Measurements from ENCODE around the gene PARD3B. TPM values are rescaled to one million over a fixed set of nuclear protein-coding genes. Genes with fewer than 3 reads are reported as not detected.
A peak's percentile ranks its signal among the peaks of the same experiment; 100 is the strongest.

The PARD3B gene
- total and polyA plus RNA-seq, 2 of the 8 experiments (the other 6 are each of a cell fraction or from before 2014, with no cell fraction given) = 1.2 to 5.7 TPM

DNA sequence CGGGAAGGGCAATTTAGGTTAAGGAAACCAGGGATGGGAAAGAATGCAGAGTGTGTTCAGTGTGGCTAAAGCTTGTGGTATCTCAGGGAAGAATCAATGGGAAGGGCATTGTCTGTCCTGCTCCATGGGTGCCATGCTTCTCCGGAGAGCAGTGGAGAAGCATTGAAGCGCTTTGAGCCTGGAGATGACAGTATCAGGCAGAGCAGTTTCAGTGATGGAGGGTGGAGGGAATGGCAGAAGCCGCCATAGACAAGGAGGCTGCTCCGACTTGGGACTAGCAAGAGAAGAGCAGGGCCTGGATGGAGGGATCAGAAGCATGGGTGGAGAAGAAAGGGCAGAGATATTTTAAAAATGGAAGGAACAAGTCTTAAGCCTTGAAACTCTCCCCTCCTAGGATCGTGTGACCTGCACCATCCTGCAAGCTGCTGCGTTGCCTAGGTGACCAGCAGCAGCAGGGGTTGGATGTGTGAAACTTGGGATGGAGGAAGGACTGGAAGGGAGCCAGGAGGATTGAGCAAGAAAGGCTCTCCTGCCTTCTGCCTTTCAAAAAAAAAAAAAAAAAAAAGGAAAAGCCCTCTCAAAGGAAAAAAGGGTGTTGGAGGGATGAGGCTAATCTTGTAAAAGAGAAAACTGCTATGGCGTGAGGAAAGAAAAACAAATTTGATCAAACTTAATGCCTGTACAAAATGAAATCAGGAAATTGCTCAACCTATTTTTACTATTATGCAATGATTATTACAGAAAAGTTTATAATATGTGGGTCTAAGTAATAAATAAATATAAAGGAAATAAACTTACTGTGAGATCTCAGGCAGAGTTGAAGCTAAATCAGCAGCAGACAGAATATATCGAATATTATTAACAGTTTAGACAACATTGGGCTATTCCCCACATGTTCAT, 643.2 kb downstream of the PARD3B start:
- FAIRE-seq (no peak), DNase-seq (ENCODE audit: low read depth in 1 of 2, low spot score in 2 of 2) (no peak)
- Histone ChIP-seq H3K23ac (ENCODE audit: insufficient read length) (no peak overlapping the region), H3K4ac (replicated peaks; ENCODE audit: insufficient read length, low read depth, low read length) (no peak overlapping the region), H3K9me3 (ENCODE audit: insufficient read depth in 2 of 2, low read depth in 1 of 2, low read length in 1 of 2) (no peaks in the 10 kb centered on the region), H3K4me3 (ENCODE audit: extremely low read depth in 1 of 4, insufficient read depth in 2 of 4, low read depth in 3 of 4, low read length in 4 of 4) (no peak overlapping the region), H2BK12ac (ENCODE audit: low read depth, low read length) (no peak overlapping the region), H2BK15ac (ENCODE audit: low read length) (no peak overlapping the region), H2BK20ac (ENCODE audit: low read length) (0 out of 2 replicates have a peak overlapping the region, but pooled peaks have one; percentile 15), H3K4me1 (replicated peaks in 1 of 4; ENCODE audit: control insufficient read depth in 3 of 4, insufficient read depth in 4 of 4, low read length in 3 of 4) (no peaks in the 10 kb centered on the region), H3K9ac (replicated peaks in 1 of 4; ENCODE audit: extremely low read depth in 1 of 4, low read depth in 3 of 4, low read length in 3 of 4) (no peak overlapping the region), H3K79me2 (ENCODE audit: control insufficient read depth in 1 of 2, insufficient read depth in 2 of 2, low read length in 2 of 2) (no peaks in the 10 kb centered on the region), H3K79me1 (ENCODE audit: low read depth, low read length) (no peaks in the 10 kb centered on the region), H3K36me3 (ENCODE audit: control insufficient read depth in 2 of 4, insufficient read depth in 4 of 4, low read length in 3 of 4) (no peaks in the 10 kb centered on the region; a peak in 1 of 8 replicates), H3K4me2 (ENCODE audit: insufficient read depth in 1 of 2, low read depth in 2 of 2, low read length in 2 of 2) (no peak overlapping the region), H3K18ac (ENCODE audit: extremely low read depth, low read length) (no peak overlapping the region), H4K20me1 (replicated peaks in 1 of 2; ENCODE audit: control insufficient read depth in 1 of 2, insufficient read depth in 2 of 2, low read length in 2 of 2) (no peaks in the 10 kb centered on the region), H3K14ac (ENCODE audit: insufficient read length) (no peak overlapping the region), H3K27me3 (replicated peaks in 1 of 4; ENCODE audit: control insufficient read depth in 3 of 4, extremely low read depth in 1 of 4, insufficient read depth in 3 of 4, low read length in 3 of 4) (no peaks in the 10 kb centered on the region), H4K5ac (ENCODE audit: insufficient read length, low read depth, low read length) (no peak overlapping the region), H2BK120ac (replicated peaks; ENCODE audit: low read depth, low read length) (no peak overlapping the region), H4K8ac (ENCODE audit: extremely low read depth, insufficient read depth, low read length) (no peak overlapping the region), H3K27ac (ENCODE audit: low read depth, low read length) (no peak overlapping the region), H3K56ac (replicated peaks; ENCODE audit: insufficient read length, low read depth, low read length) (no peak overlapping the region), H2BK5ac (ENCODE audit: low read depth, low read length) (no peak overlapping the region), H3K23me2 (ENCODE audit: low read depth, low read length) (no peaks in the 10 kb centered on the region), H2AK5ac (ENCODE audit: low read depth, low read length) (no peak overlapping the region), H2AFZ (ENCODE audit: low read length) (no peak overlapping the region), H4K91ac (replicated peaks; ENCODE audit: insufficient read length, low read length) (no peak overlapping the region)
- no peak for TF ChIP-seq CTBP2 (IDR thresholded peaks at IDR 0.05; ENCODE audit: borderline replicate concordance, insufficient read depth, insufficient read length, low read length)
- no peak for TF ChIP-seq SRF (IDR thresholded peaks at IDR 0.05; ENCODE audit: low read depth, low read length)
- ChIA-PET POLR2A (ENCODE audit: partially characterized antibody) (no interaction called here), CTCF (ENCODE audit: partially characterized antibody) (interaction anchor here (0.7 to 1.6 kb wide), 2 partner anchors 20 to 1524 kb away, joined by 3 read pairs; no protein-coding TSS in a partner anchor)
- 78% methylated on average over 9 of the region's 9 CpGs; no CpG with 5 or more reads in 1 of the 2 experiments for WGBS, 2 experiments (ENCODE audit: extremely low coverage in 1 of 2, insufficient coverage in 1 of 2, insufficient read length in 1 of 2, insufficient replicate concordance in 2 of 2, low coverage in 1 of 2, low lambda C conversion rate in 2 of 2, missing lambda C conversion rate in 1 of 2)

All from H1 (cell line).